A673 (cell line): ENCODE measurements around the gene RABGGTA. TPM values are rescaled to one million over a fixed set of nuclear protein-coding genes. Genes with fewer than 3 reads are reported as not detected.
A peak's percentile ranks its signal among the peaks of the same experiment; 100 is the strongest.

Experiments used
- BruUV-seq: library from RNA; stranded (reverse); fragments of 400-500 nt; replicated peaks from 2 replicates; lab custom pipeline; 2021; lab: Mats Ljungman, UMichigan
- CTCF ChIA-PET: fragments of 300-600 bp; sonication (Branson Sonifier 250); formaldehyde crosslinking; loops from one replicate; lab custom pipeline; 2022; ENCODE audit warnings: antibody characterized with exemption; lab: Charles Lee
- POLR2A ChIA-PET: fragments of 300-600 bp; sonication (Branson Sonifier 250); formaldehyde crosslinking; loops from one replicate; lab custom pipeline; 2022; ENCODE audit warnings: antibody characterized with exemption; ENCODE audit not compliant: low non-redundant PET; lab: Charles Lee
- DNase-seq: peaks from one replicate; pipeline ENCODE4 v3.0.0-alpha.2; 2015; ENCODE audit warnings: low spot score
- H3K27ac ChIP-seq: fragments of 200-600 bp; sonication (generic); 2 replicates; pipeline ENCODE4 v1.5.1; 2016; ENCODE audit warnings: mixed run types, low read depth, mild to moderate bottlenecking, mixed read lengths, antibody characterized with exemption, low read length; ENCODE audit not compliant: poor library complexity, severe bottlenecking
- H3K27me3 ChIP-seq: fragments of 200-600 bp; sonication (generic); replicated peaks from 2 replicates; pipeline ENCODE4 v1.6.1; 2017; ENCODE audit warnings: mixed run types, low read depth, mild to moderate bottlenecking, mixed read lengths, antibody characterized with exemption, low read length; ENCODE audit not compliant: insufficient read depth, poor library complexity
- H3K36me3 ChIP-seq: fragments of 200-600 bp; sonication (generic); 2 replicates; pipeline ENCODE4 v1.6.1; 2016; ENCODE audit warnings: mixed run types, mild to moderate bottlenecking, mixed read lengths, antibody characterized with exemption, low read length; ENCODE audit not compliant: insufficient read depth, poor library complexity, severe bottlenecking
- H3K4me1 ChIP-seq: fragments of 200-600 bp; sonication (generic); 2 replicates; pipeline ENCODE4 v1.6.1; 2017; ENCODE audit warnings: mixed run types, mild to moderate bottlenecking, mixed read lengths, antibody characterized with exemption, low read length; ENCODE audit not compliant: insufficient read depth, poor library complexity, severe bottlenecking
- H3K4me3 ChIP-seq: fragments of 200-600 bp; sonication (generic); 2 replicates; pipeline ENCODE4 v1.5.1; 2016; ENCODE audit warnings: low read depth, mixed run types, mild to moderate bottlenecking, mixed read lengths, low read length; ENCODE audit not compliant: poor library complexity, severe bottlenecking
- H3K9me3 ChIP-seq: fragments of 200-600 bp; sonication (generic); 2 replicates; pipeline ENCODE4 v1.6.1; 2016; ENCODE audit warnings: mixed run types, low read depth, mild to moderate bottlenecking, mixed read lengths, antibody characterized with exemption, low read length; ENCODE audit not compliant: poor library complexity, severe bottlenecking
- CTCF ChIP-seq: fragments of 300-800, 200-600 bp; sonication (generic); conservative IDR thresholded peaks from 2 replicates; pipeline ENCODE4 v1.5.1; 2017; ENCODE audit warnings: low read depth, mild to moderate bottlenecking, antibody characterized with exemption, low read length, moderate library complexity, mixed read lengths
- EZH2 ChIP-seq: fragments of 200-600 bp; sonication (generic); IDR thresholded peaks from 2 replicates; pipeline ENCODE4 v1.6.1; 2017; ENCODE audit warnings: borderline replicate concordance, low read depth, mild to moderate bottlenecking, mixed read lengths, antibody characterized with exemption, low read length; ENCODE audit not compliant: poor library complexity, severe bottlenecking
- intact Hi-C: fragments of 100-400 bp; cut with micrococcal nuclease; formaldehyde crosslinking; loops from one replicate; pipeline ENCODE4 v1.10.0; 2022; ENCODE audit not compliant: unreplicated experiment
- total RNA-seq: library from RNA; stranded (reverse); gene quantifications from 2 replicates; pipeline ENCODE4 v1.2.3, GENCODE V29; 2021

Gene RABGGTA
- total RNA-seq, 1 experiment from 2014 or later: 22.2 TPM

DNA sequence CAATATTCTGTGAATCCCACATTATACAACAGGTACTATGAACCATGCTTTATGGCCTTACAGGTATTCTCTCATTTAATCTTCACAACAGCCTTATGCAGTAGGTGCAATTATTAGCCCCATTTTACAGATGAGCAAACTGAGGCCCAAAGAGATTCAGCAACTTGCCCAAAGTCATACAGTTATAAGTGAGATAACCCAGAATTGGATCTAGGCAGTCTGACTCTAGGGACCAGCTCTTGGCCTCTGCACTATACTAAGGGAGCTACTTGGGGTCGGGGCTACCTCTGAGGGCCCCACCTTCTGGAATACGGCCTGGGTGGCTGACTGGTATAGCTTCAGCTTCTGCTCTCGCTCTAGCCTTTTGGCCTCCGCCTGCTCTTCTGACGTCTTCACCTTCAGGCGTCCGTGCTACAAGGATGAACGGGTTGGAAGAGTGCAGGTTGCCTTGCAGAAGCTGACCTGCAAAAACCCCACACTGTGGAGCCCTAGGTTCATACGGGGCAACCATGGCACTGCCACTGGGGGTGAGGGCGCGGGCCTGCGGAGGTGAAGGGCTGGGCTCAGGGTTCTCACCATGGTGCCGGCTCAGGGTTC lies 762 bp downstream of the RABGGTA start:
- POLR2A ChIA-PET: interaction anchor here (0.5 to 0.9 kb wide), 2 partner anchors 8 to 159 kb away, joined by 3 to 5 read pairs; partner anchors contain the start of gene KHNYN
- H3K27ac ChIP-seq: peak overlapping the region; percentile 98
- DNase-seq: no peak
- H3K27me3 ChIP-seq: no peaks in the 10 kb centered on the region
- H3K36me3 ChIP-seq: no peaks in the 10 kb centered on the region
- no peaks in the 10 kb centered on the region for H3K9me3 ChIP-seq
- TF ChIP-seq CTCF: no peak
- no peak for TF ChIP-seq EZH2
- H3K4me1 ChIP-seq: peaks cover 4% of the 10 kb centered on the region
- intact Hi-C loops: loop anchor here (2.0 kb wide), 1 partner anchor 28 kb away; the partner anchor contains the start of gene TINF2
- peak overlapping the region; percentile 84 for H3K4me3 ChIP-seq
- CTCF ChIA-PET: interaction anchor here (1.0 to 1.5 kb wide), 3 partner anchors 9 to 28 kb away, joined by 4 to 5 read pairs (median 4); partner anchors contain the start of gene TINF2
- no TSS peak for BruUV-seq

GRCh38 chr14:24269910-24270536 lies 1.4 kb downstream of the RABGGTA start:
- H3K4me3 ChIP-seq: no peak overlapping the region
- CTCF ChIA-PET: interaction anchor here (0.9 to 1.5 kb wide), 2 partner anchors 28 to 38 kb away, joined by 4 to 5 read pairs; partner anchors contain the start of genes CIDEB and TINF2
- intact Hi-C loops: loop anchor here (2.0 kb wide), 1 partner anchor 27 kb away; the partner anchor contains the start of gene TINF2
- H3K36me3 ChIP-seq: no peaks in the 10 kb centered on the region
- TF ChIP-seq EZH2 (no peak), CTCF (no peak)
- POLR2A ChIA-PET: no interaction called here
- H3K27me3 ChIP-seq: no peaks in the 10 kb centered on the region
- H3K4me1 ChIP-seq: peaks cover 4% of the 10 kb centered on the region
- no peak overlapping the region for H3K27ac ChIP-seq
- BruUV-seq: TSS peak; percentile 41
- DNase-seq: no peak
- H3K9me3 ChIP-seq: no peaks in the 10 kb centered on the region

DNA sequence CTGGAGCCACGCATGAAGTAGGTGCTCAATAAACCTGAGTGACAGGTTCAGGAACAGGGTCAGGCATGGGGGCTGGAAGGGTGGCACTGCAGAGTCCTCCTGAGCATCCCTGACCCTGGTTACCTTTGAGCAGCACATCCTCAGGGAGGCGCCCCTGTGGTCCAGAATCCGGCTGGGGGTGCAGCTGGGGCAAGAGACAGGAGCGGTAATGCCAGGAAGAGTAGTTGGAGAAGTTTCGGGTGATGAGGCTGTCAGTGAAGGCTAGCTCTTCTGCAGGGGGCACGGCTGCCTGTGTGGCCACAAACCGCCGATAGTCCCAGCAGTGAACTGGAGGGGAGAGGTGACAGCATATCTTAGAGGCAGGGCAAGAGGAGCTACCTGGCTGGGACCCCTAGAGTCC lies 2.0 kb downstream of the RABGGTA start:
- H3K9me3 ChIP-seq: no peaks in the 10 kb centered on the region
- TF ChIP-seq CTCF: no peak
- no peak for TF ChIP-seq EZH2
- intact Hi-C loops: no loop called here
- no peaks in the 10 kb centered on the region for H3K27me3 ChIP-seq
- H3K4me3 ChIP-seq: no peak overlapping the region
- no peak for DNase-seq
- CTCF ChIA-PET: interaction anchor here (0.9 kb wide), 1 partner anchor 39 kb away, joined by 4 read pairs; the partner anchor contains the start of gene CIDEB
- peaks cover 4% of the 10 kb centered on the region for H3K4me1 ChIP-seq
- POLR2A ChIA-PET: no interaction called here
- H3K27ac ChIP-seq: no peak overlapping the region
- BruUV-seq: no TSS peak
- H3K36me3 ChIP-seq: no peaks in the 10 kb centered on the region
